Thyroid gland (tissue), 4 donors: Measurements from ENCODE around the gene ALDOC. TPM values are rescaled to one million over a fixed set of nuclear protein-coding genes. Genes with fewer than 3 reads are reported as not detected.

Source experiments
- DNase-seq, 2 donors: peaks; one replicate each; pipeline ENCODE4 v3.0.0-alpha.2; 2019
- H3K27ac ChIP-seq, 3 donors: fragments of 200-600 bp; sonication (generic); 1 replicate in 2 of 3; 2 replicates in 1 of 3; pipeline ENCODE4 v1.5.1; 2016 to 2019; ENCODE audit warnings: mild to moderate bottlenecking in 1 of 3, moderate library complexity in 1 of 3
- H3K27me3 ChIP-seq: fragments of 200-600 bp; sonication (generic); one replicate; pipeline ENCODE4 v1.5.1; 2019
- H3K36me3 ChIP-seq, 2 donors: fragments of 200-600 bp; sonication (generic); one replicate each; pipeline ENCODE4 v1.5.1; 2016 to 2019
- H3K4me1 ChIP-seq, 2 donors: fragments of 200-600 bp; sonication (generic); one replicate each; pipeline ENCODE4 v1.5.1; 2017 to 2019
- H3K4me3 ChIP-seq, 3 donors: fragments of 200-600 bp; sonication (generic); replicated peaks in 1 of 3; 1 replicate in 2 of 3; 2 replicates in 1 of 3; pipeline ENCODE4 v1.5.1; 2016; ENCODE audit warnings: mild to moderate bottlenecking in 1 of 3
- H3K9me3 ChIP-seq: fragments of 200-600 bp; sonication (generic); one replicate; pipeline ENCODE4 v1.5.1; 2017
- POLR2A ChIP-seq, 2 donors: fragments of 450-650 bp; IDR thresholded peaks; one replicate each; pipeline ENCODE4 v1.6.1; 2017; ENCODE audit warnings: antibody characterized with exemption in 2 of 2, mild to moderate bottlenecking in 2 of 2, moderate library complexity in 1 of 2
- WGBS, 2 donors: methylation state at CpG; one replicate each; pipeline ENCODE4 v1.1.5; 2017; 5-methylcytosine and 5-hydroxymethylcytosine counted together
- intact Hi-C: fragments of 100-400 bp; cut with DNase I; formaldehyde crosslinking; loops from one replicate; pipeline ENCODE4 v1.15.1; 2023
- total RNA-seq, 4 donors: library from RNA; depleted of rRNA; stranded (reverse); fragments of >200 nt; gene quantifications; one replicate each; pipeline ENCODE4 v1.2.3, GENCODE V29; 2016
- TF ChIP-seq, protein P1 (sequence below), 6 experiments: fragments of 200-600 bp in 3 of 6; fragments of 450-650 bp in 3 of 6; sonication (generic) in 3 of 6; IDR thresholded peaks; one replicate each; pipeline ENCODE4 v1.5.1; 2016 to 2019; ENCODE audit warnings: antibody characterized with exemption in 6 of 6, mild to moderate bottlenecking in 2 of 6, inconsistent platforms in 1 of 6, moderate library complexity in 1 of 6

Gene ALDOC
- total RNA-seq, 4 donors from 2014 or later = 6.0 to 13.1 (median 8.7) TPM

DNA sequence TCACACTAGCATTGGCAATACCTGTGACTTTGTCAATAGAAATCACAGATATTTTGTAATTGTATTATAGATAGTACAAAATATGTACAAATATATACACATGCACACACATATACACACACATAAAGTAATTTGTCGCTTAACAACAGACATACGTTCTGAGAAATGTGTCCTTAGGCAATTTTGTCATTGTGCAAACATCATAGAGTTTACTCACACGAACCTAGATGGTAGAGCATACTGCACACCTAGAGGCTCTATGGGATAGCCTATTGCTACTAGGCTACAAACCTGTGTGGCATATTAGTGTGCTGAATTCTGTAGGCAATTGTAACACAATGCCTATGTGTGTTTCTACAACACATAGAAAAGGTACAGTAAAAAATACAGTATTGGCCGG lies 35.3 kb downstream of the ALDOC start:
- TF ChIP-seq POLR2A (IDR thresholded peaks at IDR 0.05) = no peak
- TF ChIP-seq, protein P1, sequence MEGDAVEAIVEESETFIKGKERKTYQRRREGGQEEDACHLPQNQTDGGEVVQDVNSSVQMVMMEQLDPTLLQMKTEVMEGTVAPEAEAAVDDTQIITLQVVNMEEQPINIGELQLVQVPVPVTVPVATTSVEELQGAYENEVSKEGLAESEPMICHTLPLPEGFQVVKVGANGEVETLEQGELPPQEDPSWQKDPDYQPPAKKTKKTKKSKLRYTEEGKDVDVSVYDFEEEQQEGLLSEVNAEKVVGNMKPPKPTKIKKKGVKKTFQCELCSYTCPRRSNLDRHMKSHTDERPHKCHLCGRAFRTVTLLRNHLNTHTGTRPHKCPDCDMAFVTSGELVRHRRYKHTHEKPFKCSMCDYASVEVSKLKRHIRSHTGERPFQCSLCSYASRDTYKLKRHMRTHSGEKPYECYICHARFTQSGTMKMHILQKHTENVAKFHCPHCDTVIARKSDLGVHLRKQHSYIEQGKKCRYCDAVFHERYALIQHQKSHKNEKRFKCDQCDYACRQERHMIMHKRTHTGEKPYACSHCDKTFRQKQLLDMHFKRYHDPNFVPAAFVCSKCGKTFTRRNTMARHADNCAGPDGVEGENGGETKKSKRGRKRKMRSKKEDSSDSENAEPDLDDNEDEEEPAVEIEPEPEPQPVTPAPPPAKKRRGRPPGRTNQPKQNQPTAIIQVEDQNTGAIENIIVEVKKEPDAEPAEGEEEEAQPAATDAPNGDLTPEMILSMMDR (IDR thresholded peaks at IDR 0.05) = no peak
- 92 to 94% methylated on average over 4 of the region's 4 CpGs for WGBS, 2 donors
- Histone ChIP-seq H3K36me3 (no peaks in the 10 kb centered on the region), H3K27me3 (no peaks in the 10 kb centered on the region), H3K9me3 (no peaks in the 10 kb centered on the region), H3K27ac (no peak overlapping the region), H3K4me1 (no peaks in the 10 kb centered on the region), H3K4me3 (no peak overlapping the region)
- DNase-seq = no peak
- intact Hi-C loops = no loop called here

DNA sequence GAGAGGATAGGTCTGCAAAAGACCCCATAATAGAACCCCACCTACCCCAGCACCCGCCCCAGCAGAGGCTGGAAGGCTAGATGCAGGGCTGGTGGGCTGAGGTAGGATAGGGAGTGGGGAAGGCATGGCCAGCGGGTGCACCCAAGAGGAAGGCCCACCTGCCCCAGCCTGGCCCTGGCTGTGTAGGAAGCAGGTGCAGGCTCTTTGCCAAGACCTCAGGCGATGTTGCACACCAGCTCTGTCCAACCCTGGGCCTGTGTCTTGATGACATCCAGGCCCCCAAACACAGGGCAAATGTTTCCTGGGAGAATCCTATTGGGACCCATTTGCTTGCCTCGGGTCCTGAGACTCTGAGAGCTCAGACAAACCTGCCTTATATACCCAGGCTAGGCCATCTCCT lies 36.5 kb downstream of the ALDOC start:
- Histone ChIP-seq H3K36me3 (no peaks in the 10 kb centered on the region), H3K27ac (no peak overlapping the region), H3K4me3 (no peak overlapping the region), H3K9me3 (no peaks in the 10 kb centered on the region), H3K4me1 (no peaks in the 10 kb centered on the region), H3K27me3 (no peaks in the 10 kb centered on the region)
- no peak for TF ChIP-seq POLR2A (IDR thresholded peaks at IDR 0.05)
- TF ChIP-seq, protein P1 (IDR thresholded peaks at IDR 0.05) = no peak
- WGBS, 2 donors = 79 to 100% methylated on average over 1 to 4 of the region's 4 CpGs
- no peak for DNase-seq
- intact Hi-C loops = no loop called here

DNA sequence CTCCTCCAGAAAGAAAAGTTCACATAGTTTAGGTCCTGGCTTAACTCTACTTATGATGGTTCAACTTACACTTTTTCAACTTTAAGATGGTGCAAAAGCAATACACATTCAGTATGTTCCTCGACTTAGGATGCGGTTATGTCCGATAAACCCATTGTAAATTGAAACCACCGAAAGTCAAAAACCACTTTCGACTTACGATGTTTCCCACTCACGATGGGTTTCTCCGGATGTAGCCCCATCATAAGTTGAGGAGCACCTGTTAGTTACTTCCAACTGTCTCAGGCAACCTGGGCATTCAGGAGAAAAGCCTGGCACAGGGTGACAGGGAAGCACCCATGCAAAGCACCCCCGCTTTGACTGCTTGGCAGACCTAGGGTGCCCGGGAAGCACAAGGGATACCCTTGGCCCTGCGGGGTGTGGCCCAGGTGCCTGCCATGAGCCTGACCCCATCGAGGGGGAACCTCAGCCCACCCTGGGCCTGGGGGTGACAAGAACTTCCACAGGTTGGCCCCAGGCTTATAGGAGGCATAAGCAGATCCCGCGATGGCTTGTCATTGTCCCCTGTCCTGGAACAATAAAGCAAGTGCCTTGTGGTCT lies 38.3 kb downstream of the ALDOC start:
- TF ChIP-seq, protein P1 (IDR thresholded peaks at IDR 0.05) = no peak
- no peak for TF ChIP-seq POLR2A (IDR thresholded peaks at IDR 0.05)
- H3K27ac ChIP-seq = no peak overlapping the region
- no peak for DNase-seq
- WGBS, 2 donors = 91 to 93% methylated on average over 10 to 12 of the region's 14 CpGs
- H3K36me3 ChIP-seq = no peaks in the 10 kb centered on the region
- H3K27me3 ChIP-seq = no peaks in the 10 kb centered on the region
- no peak overlapping the region for H3K4me3 ChIP-seq
- intact Hi-C loops = loop anchor here (2.0 kb wide), 1 partner anchor 44 kb away; no protein-coding TSS in a partner anchor
- H3K9me3 ChIP-seq = no peaks in the 10 kb centered on the region
- H3K4me1 ChIP-seq = no peaks in the 10 kb centered on the region

DNA sequence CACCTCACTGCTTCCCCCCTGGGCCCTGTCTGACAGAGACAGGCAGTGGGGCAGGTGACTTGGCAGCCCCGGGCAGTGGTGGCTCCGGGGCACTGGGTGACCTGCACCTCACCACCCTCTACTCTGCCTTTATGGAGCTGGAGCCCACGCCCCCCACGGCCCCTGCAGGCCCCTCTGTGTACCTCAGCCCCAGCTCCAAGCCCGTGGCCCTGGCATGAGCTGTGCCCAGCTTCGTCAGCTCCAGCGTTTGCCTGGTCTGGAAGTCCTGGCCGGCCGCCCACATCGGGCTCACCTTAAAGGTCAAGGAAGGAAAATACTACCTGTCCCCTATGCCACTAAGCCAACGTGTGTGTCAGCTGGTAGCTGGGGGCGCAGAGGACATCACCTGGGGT lies 39.5 kb downstream of the ALDOC start:
- WGBS, 2 donors = 85 to 94% methylated on average over 11 of the region's 12 CpGs
- H3K4me3 ChIP-seq = no peak overlapping the region
- no peaks in the 10 kb centered on the region for H3K9me3 ChIP-seq
- no peak overlapping the region for H3K27ac ChIP-seq
- H3K27me3 ChIP-seq = no peaks in the 10 kb centered on the region
- DNase-seq = no peak
- intact Hi-C loops = no loop called here
- no peaks in the 10 kb centered on the region for H3K36me3 ChIP-seq
- TF ChIP-seq, protein P1 (IDR thresholded peaks at IDR 0.05) = no peak
- no peak for TF ChIP-seq POLR2A (IDR thresholded peaks at IDR 0.05)
- peaks cover 0 to 7% of the 10 kb centered on the region in 2 donors for H3K4me1 ChIP-seq

- H3K4me1 ChIP-seq = peaks cover 0 to 7% of the 10 kb centered on the region in 2 donors
Observed at GRCh38 chr17:28536532-28537218, 40.0 kb downstream of the ALDOC start.

More at GRCh38 chr17:28536532-28537218, 40.0 kb downstream of the ALDOC start:
- no peak for DNase-seq
- Histone ChIP-seq H3K27ac (no peak overlapping the region), H3K4me3 (no peak overlapping the region), H3K9me3 (no peaks in the 10 kb centered on the region), H3K27me3 (no peaks in the 10 kb centered on the region), H3K36me3 (no peaks in the 10 kb centered on the region)
- WGBS, 2 donors = 64 to 77% methylated on average over 7 to 9 of the region's 9 CpGs
- TF ChIP-seq, protein P1 (IDR thresholded peaks at IDR 0.05) = no peak
- no peak for TF ChIP-seq POLR2A (IDR thresholded peaks at IDR 0.05)
- intact Hi-C loops = no loop called here
